ENCODE data around the gene LPCAT1. TPM values are rescaled to one million over a fixed set of nuclear protein-coding genes. Genes with fewer than 3 reads are reported as not detected.
A peak's percentile ranks its signal among the peaks of the same experiment; 100 is the strongest.
"Not testable (repeated sequence)": the region's sequence is repeated elsewhere in the genome, so short reads cannot be mapped to it uniquely, and the experiment has no call there.

The LPCAT1 gene
- total and polyA plus RNA-seq, 2 of the 13 experiments (the other 11 are each of a cell fraction or from before 2014, with no cell fraction given), result 29.8 to 90.6 TPM

DNA sequence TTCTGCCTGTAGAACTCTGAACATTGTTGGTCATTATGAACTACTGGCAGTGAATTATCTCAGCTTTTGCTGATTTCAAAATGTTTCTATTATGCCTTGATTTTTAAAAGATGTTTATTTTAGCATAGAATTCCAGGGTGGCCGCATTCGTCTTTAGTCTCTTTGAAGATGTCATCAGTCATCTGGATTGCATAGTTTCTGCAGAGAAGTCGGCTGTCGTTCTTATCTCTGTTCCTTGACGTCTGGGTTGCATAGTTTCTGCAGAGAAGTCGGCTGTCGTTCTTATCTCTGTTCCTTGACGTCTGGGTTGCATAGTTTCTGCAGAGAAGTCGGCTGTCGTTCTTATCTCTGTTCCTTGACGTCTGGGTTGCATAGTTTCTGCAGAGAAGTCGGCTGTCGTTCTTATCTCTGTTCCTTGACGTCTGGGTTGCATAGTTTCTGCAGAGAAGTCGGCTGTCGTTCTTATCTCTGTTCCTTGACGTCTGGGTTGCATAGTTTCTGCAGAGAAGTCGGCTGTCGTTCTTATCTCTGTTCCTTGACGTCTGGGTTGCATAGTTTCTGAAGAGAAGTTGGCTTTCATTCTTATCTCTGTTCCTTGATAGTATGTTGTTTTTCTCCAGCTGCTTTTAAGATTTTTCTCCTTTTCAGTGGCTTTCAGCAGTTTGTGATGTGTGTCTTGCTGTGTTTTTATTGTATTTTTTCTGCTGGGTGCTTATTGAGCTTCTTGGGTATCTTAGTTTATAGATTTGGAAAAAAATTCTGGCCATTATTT, 67.5 kb downstream of the LPCAT1 start:
- H4K20me1 ChIP-seq (ENCODE audit: insufficient read depth, low read length); H3K79me2 ChIP-seq (ENCODE audit: insufficient read depth, low read length); H3K27me3 ChIP-seq (ENCODE audit: control insufficient read depth in 1 of 2, insufficient read depth in 2 of 2, low read length in 2 of 2); H3K36me3 ChIP-seq (replicated peaks in 1 of 2; ENCODE audit: control insufficient read depth in 1 of 2, insufficient read depth in 2 of 2, low read length in 2 of 2); H3K4me1 ChIP-seq (ENCODE audit: insufficient read depth, low read length); ATAC-seq; POLR2A ChIA-PET; intact Hi-C loops (cut with micrococcal nuclease; ENCODE audit: unreplicated experiment); H3K9ac ChIP-seq (ENCODE audit: insufficient read depth, low read depth, low read length); H3K4me3 ChIP-seq (replicated peaks in 1 of 3; ENCODE audit: insufficient read depth in 1 of 3, low read depth in 2 of 3, low read length in 3 of 3); H2AFZ ChIP-seq (ENCODE audit: low read length); H3K27ac ChIP-seq (ENCODE audit: extremely low read length, insufficient read depth, low read length); FAIRE-seq; in situ Hi-C loops (cut with HindIII; ENCODE audit: extremely low pct_ligation_motif_present, low pct_unique_long_range_greater_than_20kb); H3K4me2 ChIP-seq (ENCODE audit: low read depth, low read length); BruUV-seq (replicated peaks); CTCF ChIA-PET (ENCODE audit: low intra/inter-chr PET ratio, low total read pairs); DNase-seq (ENCODE audit: low spot score): not testable (repeated sequence)
- TF ChIP-seq ZNF317 (CRISPR knock-in tag; IDR thresholded peaks at IDR 0.05), result peak; percentile 99
- 82% methylated on average over 14 of the region's 20 CpGs for WGBS (ENCODE audit: low lambda C conversion rate)
- H3K9me3 ChIP-seq (ENCODE audit: low read length), result peaks cover 35% of the 10 kb centered on the region

DNA sequence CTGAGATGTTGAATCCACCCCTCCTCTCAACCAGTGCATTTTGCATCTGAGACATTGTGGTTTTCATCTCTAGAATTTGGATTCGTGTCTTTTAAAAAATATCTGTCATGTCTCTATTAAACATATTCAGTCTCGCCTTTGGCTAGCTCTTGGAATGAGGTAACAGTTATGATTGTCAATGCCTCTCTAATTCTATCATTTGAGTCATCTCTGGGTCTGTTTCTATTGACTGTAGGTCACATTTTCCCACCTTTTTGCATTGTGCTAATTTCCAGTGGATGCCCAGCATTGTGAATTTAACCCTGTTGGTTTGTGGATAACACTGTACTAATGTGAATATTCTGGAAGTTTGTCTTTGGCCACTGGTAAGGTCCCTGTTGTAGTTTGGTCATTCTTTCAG, 70.1 kb downstream of the LPCAT1 start:
- Histone ChIP-seq H3K9ac (ENCODE audit: insufficient read depth, low read depth, low read length) (no peak overlapping the region), H3K4me3 (replicated peaks in 1 of 3; ENCODE audit: insufficient read depth in 1 of 3, low read depth in 2 of 3, low read length in 3 of 3) (no peak overlapping the region), H3K79me2 (ENCODE audit: insufficient read depth, low read length) (no peaks in the 10 kb centered on the region), H3K4me2 (ENCODE audit: low read depth, low read length) (no peak overlapping the region), H3K27ac (ENCODE audit: extremely low read length, insufficient read depth, low read length) (no peak overlapping the region), H3K4me1 (ENCODE audit: insufficient read depth, low read length) (no peaks in the 10 kb centered on the region), H3K9me3 (ENCODE audit: low read length) (peaks cover 35% of the 10 kb centered on the region), H3K27me3 (ENCODE audit: control insufficient read depth in 1 of 2, insufficient read depth in 2 of 2, low read length in 2 of 2) (peaks cover 1 to 16% of the 10 kb centered on the region in 2 experiments; a peak in 4 of 5 replicates), H4K20me1 (ENCODE audit: insufficient read depth, low read length) (no peaks in the 10 kb centered on the region), H2AFZ (ENCODE audit: low read length) (no peak overlapping the region), H3K36me3 (replicated peaks in 1 of 2; ENCODE audit: control insufficient read depth in 1 of 2, insufficient read depth in 2 of 2, low read length in 2 of 2) (no peaks in the 10 kb centered on the region)
- intact Hi-C loops (cut with micrococcal nuclease; ENCODE audit: unreplicated experiment) (no loop called here), in situ Hi-C loops (cut with HindIII; ENCODE audit: extremely low pct_ligation_motif_present, low pct_unique_long_range_greater_than_20kb) (no loop called here)
- BruUV-seq (replicated peaks), result no TSS peak
- WGBS (ENCODE audit: low lambda C conversion rate), result 5% methylated on average over 2 of the region's 2 CpGs
- ChIA-PET POLR2A (no interaction called here), CTCF (ENCODE audit: low intra/inter-chr PET ratio, low total read pairs) (no interaction called here)
- no peak for FAIRE-seq
- no peak for DNase-seq (ENCODE audit: low spot score)
- ATAC-seq, result no peak
- TF ChIP-seq TOE1 (CRISPR knock-in tag; IDR thresholded peaks at IDR 0.05) (no peak), NFATC3 (CRISPR knock-in tag; IDR thresholded peaks at IDR 0.05) (no peak), NFIC (IDR thresholded peaks at IDR 0.05; ENCODE audit: low read length) (no peak), ZSCAN30 (CRISPR knock-in tag; IDR thresholded peaks at IDR 0.05) (no peak), HNRNPUL1 (IDR thresholded peaks at IDR 0.05; ENCODE audit: low read depth, low read length) (no peak), ZNF747 (CRISPR knock-in tag; IDR thresholded peaks at IDR 0.05; ENCODE audit: borderline replicate concordance) (no peak), SIN3B (IDR thresholded peaks at IDR 0.05; ENCODE audit: low read length) (no peak), CEBPB (IDR thresholded peaks at IDR 0.05; ENCODE audit: borderline replicate concordance, low read depth, low read length) (no peak)
- TF ChIP-seq, protein P1, sequence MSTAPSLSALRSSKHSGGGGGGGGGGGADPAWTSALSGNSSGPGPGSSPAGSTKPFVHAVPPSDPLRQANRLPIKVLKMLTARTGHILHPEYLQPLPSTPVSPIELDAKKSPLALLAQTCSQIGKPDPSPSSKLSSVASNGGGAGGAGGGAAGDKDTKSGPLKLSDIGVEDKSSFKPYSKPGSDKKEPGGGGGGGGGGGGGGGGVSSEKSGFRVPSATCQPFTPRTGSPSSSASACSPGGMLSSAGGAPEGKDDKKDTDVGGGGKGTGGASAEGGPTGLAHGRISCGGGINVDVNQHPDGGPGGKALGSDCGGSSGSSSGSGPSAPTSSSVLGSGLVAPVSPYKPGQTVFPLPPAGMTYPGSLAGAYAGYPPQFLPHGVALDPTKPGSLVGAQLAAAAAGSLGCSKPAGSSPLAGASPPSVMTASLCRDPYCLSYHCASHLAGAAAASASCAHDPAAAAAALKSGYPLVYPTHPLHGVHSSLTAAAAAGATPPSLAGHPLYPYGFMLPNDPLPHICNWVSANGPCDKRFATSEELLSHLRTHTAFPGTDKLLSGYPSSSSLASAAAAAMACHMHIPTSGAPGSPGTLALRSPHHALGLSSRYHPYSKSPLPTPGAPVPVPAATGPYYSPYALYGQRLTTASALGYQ (CRISPR knock-in tag; IDR thresholded peaks at IDR 0.05), result no peak
- TF ChIP-seq, protein P2, sequence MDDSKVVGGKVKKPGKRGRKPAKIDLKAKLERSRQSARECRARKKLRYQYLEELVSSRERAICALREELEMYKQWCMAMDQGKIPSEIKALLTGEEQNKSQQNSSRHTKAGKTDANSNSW (CRISPR knock-in tag; IDR thresholded peaks at IDR 0.05; ENCODE audit: borderline replicate concordance), result no peak
- TF ChIP-seq, protein P3, sequence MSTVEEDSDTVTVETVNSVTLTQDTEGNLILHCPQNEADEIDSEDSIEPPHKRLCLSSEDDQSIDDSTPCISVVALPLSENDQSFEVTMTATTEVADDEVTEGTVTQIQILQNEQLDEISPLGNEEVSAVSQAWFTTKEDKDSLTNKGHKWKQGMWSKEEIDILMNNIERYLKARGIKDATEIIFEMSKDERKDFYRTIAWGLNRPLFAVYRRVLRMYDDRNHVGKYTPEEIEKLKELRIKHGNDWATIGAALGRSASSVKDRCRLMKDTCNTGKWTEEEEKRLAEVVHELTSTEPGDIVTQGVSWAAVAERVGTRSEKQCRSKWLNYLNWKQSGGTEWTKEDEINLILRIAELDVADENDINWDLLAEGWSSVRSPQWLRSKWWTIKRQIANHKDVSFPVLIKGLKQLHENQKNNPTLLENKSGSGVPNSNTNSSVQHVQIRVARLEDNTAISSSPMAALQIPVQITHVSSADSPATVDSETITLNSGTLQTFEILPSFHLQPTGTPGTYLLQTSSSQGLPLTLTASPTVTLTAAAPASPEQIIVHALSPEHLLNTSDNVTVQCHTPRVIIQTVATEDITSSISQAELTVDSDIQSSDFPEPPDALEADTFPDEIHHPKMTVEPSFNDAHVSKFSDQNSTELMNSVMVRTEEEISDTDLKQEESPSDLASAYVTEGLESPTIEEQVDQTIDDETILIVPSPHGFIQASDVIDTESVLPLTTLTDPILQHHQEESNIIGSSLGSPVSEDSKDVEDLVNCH (CRISPR knock-in tag; IDR thresholded peaks at IDR 0.05), result no peak

All from HepG2 (cell line).